SK-N-SH (cell line): ENCODE measurements around the gene CNN2.

Experiments used
- CTCF ChIP-seq: fragments of 200-600 bp; sonication (generic); IDR thresholded peaks from 2 replicates; pipeline ENCODE4 v1.6.1; 2017; ENCODE audit warnings: antibody characterized with exemption, mild to moderate bottlenecking, moderate library complexity
- EP300 ChIP-seq, 2 experiments: IDR thresholded peaks; 2 replicates each; pipeline versions ENCODE4 v1.4.0 to v1.6.1; 2012; ENCODE audit warnings: borderline replicate concordance in 1 of 2, low read depth in 1 of 2, low read length in 1 of 2
- EZH2phosphoT487 ChIP-seq: fragments of 200-600 bp; sonication (generic); IDR thresholded peaks from 2 replicates; pipeline ENCODE4 v1.6.1; 2017; ENCODE audit warnings: low read depth, mixed run types, mild to moderate bottlenecking, antibody characterized with exemption, moderate library complexity, borderline replicate concordance
- JUND ChIP-seq: IDR thresholded peaks from 2 replicates; pipeline ENCODE4 v1.4.0; 2012
- POLR2AphosphoS5 ChIP-seq: IDR thresholded peaks from 2 replicates; pipeline ENCODE4 v1.6.1; 2012; ENCODE audit warnings: low read depth, low read length
- RFX5 ChIP-seq: IDR thresholded peaks from 2 replicates; pipeline ENCODE4 v1.6.1; 2012; ENCODE audit warnings: mild to moderate bottlenecking, improper control_type of control experiment, low read length
- TF ChIP-seq, protein P1 (sequence below): IDR thresholded peaks from 2 replicates; pipeline ENCODE4 v1.4.0; 2012; ENCODE audit warnings: low read depth, borderline replicate concordance

DNA sequence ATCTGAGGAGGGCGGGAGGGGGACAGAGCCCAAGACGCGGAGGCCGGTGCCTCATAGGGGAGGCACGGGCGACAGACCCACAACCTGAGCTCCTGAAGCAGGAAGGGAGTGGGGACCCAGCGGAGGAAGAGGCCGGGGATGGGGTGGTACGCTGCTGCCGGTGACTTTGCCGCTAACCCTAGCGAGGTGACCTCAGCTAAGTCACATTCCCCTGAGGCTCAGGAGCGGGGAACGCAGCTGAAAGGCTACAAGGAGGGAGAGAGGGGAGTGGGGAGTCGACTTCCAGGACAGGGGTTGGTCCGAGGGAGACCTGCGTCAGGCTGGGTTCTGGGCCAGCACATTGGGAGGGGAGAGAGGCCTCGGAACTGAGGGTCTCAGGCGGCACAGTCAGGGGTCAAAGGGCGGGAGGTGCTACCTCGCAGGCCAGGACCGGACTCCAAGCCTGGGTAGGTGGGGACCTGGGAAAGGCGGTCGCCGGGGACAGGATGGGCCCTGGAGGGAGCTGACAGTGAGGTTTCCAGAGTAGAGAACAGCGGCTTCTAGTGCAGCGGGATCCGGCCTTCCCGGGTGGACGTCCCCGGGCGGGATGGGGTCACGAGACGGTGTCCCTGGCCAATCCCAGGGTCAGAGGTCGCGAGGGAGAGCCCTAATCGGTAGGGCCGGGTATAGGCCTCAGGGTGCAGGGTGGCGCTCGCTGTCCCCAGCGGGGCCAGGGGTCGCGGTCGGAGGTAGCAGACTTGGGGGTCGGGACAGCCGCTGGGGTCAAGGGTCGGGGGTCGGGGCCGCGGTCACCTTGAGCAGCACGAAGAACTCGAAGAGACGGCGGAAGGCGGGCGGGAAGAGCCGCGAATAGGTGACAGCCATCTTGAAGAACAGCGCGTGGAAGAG, 6.2 kb upstream of the CNN2 start:
- TF ChIP-seq, protein P1, sequence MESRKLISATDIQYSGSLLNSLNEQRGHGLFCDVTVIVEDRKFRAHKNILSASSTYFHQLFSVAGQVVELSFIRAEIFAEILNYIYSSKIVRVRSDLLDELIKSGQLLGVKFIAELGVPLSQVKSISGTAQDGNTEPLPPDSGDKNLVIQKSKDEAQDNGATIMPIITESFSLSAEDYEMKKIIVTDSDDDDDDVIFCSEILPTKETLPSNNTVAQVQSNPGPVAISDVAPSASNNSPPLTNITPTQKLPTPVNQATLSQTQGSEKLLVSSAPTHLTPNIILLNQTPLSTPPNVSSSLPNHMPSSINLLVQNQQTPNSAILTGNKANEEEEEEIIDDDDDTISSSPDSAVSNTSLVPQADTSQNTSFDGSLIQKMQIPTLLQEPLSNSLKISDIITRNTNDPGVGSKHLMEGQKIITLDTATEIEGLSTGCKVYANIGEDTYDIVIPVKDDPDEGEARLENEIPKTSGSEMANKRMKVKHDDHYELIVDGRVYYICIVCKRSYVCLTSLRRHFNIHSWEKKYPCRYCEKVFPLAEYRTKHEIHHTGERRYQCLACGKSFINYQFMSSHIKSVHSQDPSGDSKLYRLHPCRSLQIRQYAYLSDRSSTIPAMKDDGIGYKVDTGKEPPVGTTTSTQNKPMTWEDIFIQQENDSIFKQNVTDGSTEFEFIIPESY, result no peak
- no peak for TF ChIP-seq CTCF
- no peak for TF ChIP-seq POLR2AphosphoS5
- TF ChIP-seq JUND, result no peak
- no peak for TF ChIP-seq EP300 (IDR thresholded peaks at IDR 0.05; ENCODE audit: borderline replicate concordance in 1 of 2, low read depth in 1 of 2, low read length in 1 of 2)
- no peak for TF ChIP-seq EZH2phosphoT487
- TF ChIP-seq RFX5, result no peak
